Measurements from ENCODE around the gene GOLGA6C. TPM values are rescaled to one million over a fixed set of nuclear protein-coding genes. Genes with fewer than 3 reads are reported as not detected.

GOLGA6C gene
- total and polyA plus RNA-seq, 2 donors (not counting 1 experiment from before 2014, with no cell fraction given), result not detected

GRCh38 chr15:75211436-75212199, 46.5 kb upstream of the GOLGA6C start:
- Histone ChIP-seq H3K79me2 (ENCODE audit: control insufficient read depth, insufficient read depth, low read length) (peaks cover 50% of the 10 kb centered on the region), H3K9me3 (ENCODE audit: control extremely low read depth in 1 of 3, control insufficient read depth in 2 of 3, insufficient read depth in 1 of 3, low read length in 2 of 3) (no peaks in the 10 kb centered on the region), H3K4me3 (ENCODE audit: control extremely low read depth in 1 of 5, extremely low read depth in 1 of 5, insufficient read depth in 1 of 5, low read depth in 2 of 5, low read length in 4 of 5) (no peak overlapping the region), H3K27me3 (replicated peaks in 1 of 4; ENCODE audit: control extremely low read depth in 1 of 4, control insufficient read depth in 3 of 4, insufficient read depth in 4 of 4, low read length in 3 of 4) (no peaks in the 10 kb centered on the region), H3K4me1 (ENCODE audit: control insufficient read depth in 2 of 2, insufficient read depth in 2 of 2, low read length in 2 of 2) (no peaks in the 10 kb centered on the region), H3K9ac (ENCODE audit: low read length) (no peak overlapping the region), H2AFZ (ENCODE audit: insufficient read depth, low read depth, low read length, poor library complexity, severe bottlenecking) (no peak overlapping the region), H4K20me1 (ENCODE audit: control insufficient read depth, insufficient read depth, low read length, poor library complexity, severe bottlenecking) (peaks cover 56% of the 10 kb centered on the region), H3K4me2 (replicated peaks; ENCODE audit: low read depth, low read length, poor library complexity, severe bottlenecking) (no peak overlapping the region), H3K36me3 (replicated peaks in 1 of 2; ENCODE audit: control extremely low read depth in 1 of 2, control insufficient read depth in 1 of 2, extremely low read depth in 1 of 2, insufficient read depth in 2 of 2, low read length in 1 of 2) (peaks cover 0 to 55% of the 10 kb centered on the region in 2 experiments), H3K27ac (ENCODE audit: low read length in 2 of 2) (no peak overlapping the region)
- Mint-ChIP-seq H3K27ac (no peak overlapping the region), H3K4me1 (no peaks in the 10 kb centered on the region), H3K27me3 (no peaks in the 10 kb centered on the region), H3K9me3 (ENCODE audit: insufficient read depth) (no peaks in the 10 kb centered on the region), H3K4me3 (no peak overlapping the region)
- intact Hi-C loops (cut with micrococcal nuclease), result no loop called here
- POLR2A ChIA-PET, result interaction anchor here (0.5 kb wide), 1 partner anchor 11 kb away, joined by 3 read pairs; no protein-coding TSS in a partner anchor
- CTCF ChIA-PET, result interaction anchor here (9.9 kb wide), 1 partner anchor 172 kb away, joined by 251 read pairs; no protein-coding TSS in a partner anchor
- TF ChIP-seq EZH2 (IDR thresholded peaks at IDR 0.05; ENCODE audit: borderline replicate concordance, insufficient read depth, low read depth, low read length, poor library complexity, severe bottlenecking) (no peak), CTCF (IDR thresholded peaks at IDR 0.05) (no peak)
- WGBS (ENCODE audit: insufficient coverage), result 92% methylated on average over 9 of the region's 9 CpGs
- DNase-seq, result no peak
- no peak for ATAC-seq (ENCODE audit: low read depth)

GRCh38 chr15:75212200-75212858, 45.8 kb upstream of the GOLGA6C start:
- intact Hi-C loops (cut with micrococcal nuclease), result no loop called here
- POLR2A ChIA-PET, result no interaction called here
- peaks cover 0 to 52% of the 10 kb centered on the region in 2 experiments for H3K36me3 ChIP-seq (replicated peaks in 1 of 2; ENCODE audit: control extremely low read depth in 1 of 2, control insufficient read depth in 1 of 2, extremely low read depth in 1 of 2, insufficient read depth in 2 of 2, low read length in 1 of 2)
- DNase-seq (no peak), ATAC-seq (ENCODE audit: low read depth) (no peak)
- no peak overlapping the region for H3K27ac ChIP-seq (ENCODE audit: low read length in 2 of 2)
- H3K9ac ChIP-seq (ENCODE audit: low read length), result no peak overlapping the region
- H3K4me3 ChIP-seq (ENCODE audit: control extremely low read depth in 1 of 5, extremely low read depth in 1 of 5, insufficient read depth in 1 of 5, low read depth in 2 of 5, low read length in 4 of 5), result no peak overlapping the region
- Mint-ChIP-seq H3K4me3 (no peak overlapping the region), H3K27me3 (no peaks in the 10 kb centered on the region), H3K27ac (no peak overlapping the region), H3K4me1 (no peaks in the 10 kb centered on the region), H3K9me3 (ENCODE audit: insufficient read depth) (no peaks in the 10 kb centered on the region)
- H2AFZ ChIP-seq (ENCODE audit: insufficient read depth, low read depth, low read length, poor library complexity, severe bottlenecking), result no peak overlapping the region
- TF ChIP-seq CTCF (IDR thresholded peaks at IDR 0.05) (no peak), EZH2 (IDR thresholded peaks at IDR 0.05; ENCODE audit: borderline replicate concordance, insufficient read depth, low read depth, low read length, poor library complexity, severe bottlenecking) (no peak)
- peaks cover 49% of the 10 kb centered on the region for H4K20me1 ChIP-seq (ENCODE audit: control insufficient read depth, insufficient read depth, low read length, poor library complexity, severe bottlenecking)
- no peaks in the 10 kb centered on the region for H3K9me3 ChIP-seq (ENCODE audit: control extremely low read depth in 1 of 3, control insufficient read depth in 2 of 3, insufficient read depth in 1 of 3, low read length in 2 of 3)
- CTCF ChIA-PET, result interaction anchor here (9.9 kb wide), 1 partner anchor 173 kb away, joined by 251 read pairs; no protein-coding TSS in a partner anchor
- H3K27me3 ChIP-seq (replicated peaks in 1 of 4; ENCODE audit: control extremely low read depth in 1 of 4, control insufficient read depth in 3 of 4, insufficient read depth in 4 of 4, low read length in 3 of 4), result no peaks in the 10 kb centered on the region
- H3K4me1 ChIP-seq (ENCODE audit: control insufficient read depth in 2 of 2, insufficient read depth in 2 of 2, low read length in 2 of 2), result no peaks in the 10 kb centered on the region
- H3K4me2 ChIP-seq (replicated peaks; ENCODE audit: low read depth, low read length, poor library complexity, severe bottlenecking), result no peak overlapping the region
- 95% methylated on average over 7 of the region's 7 CpGs for WGBS (ENCODE audit: insufficient coverage)
- peaks cover 47% of the 10 kb centered on the region for H3K79me2 ChIP-seq (ENCODE audit: control insufficient read depth, insufficient read depth, low read length)

Measured in B cell (primary cell).